Testis (tissue), 3 donors: ENCODE results near the gene RAPGEF5. TPM values are rescaled to one million over a fixed set of nuclear protein-coding genes. Genes with fewer than 3 reads are reported as not detected.
A peak's percentile ranks its signal among the peaks of the same experiment; 100 is the strongest.

Experiments
- DNase-seq: peaks from one replicate; pipeline ENCODE4 v3.0.0-alpha.2; 2019
- H3K27ac ChIP-seq, 2 donors: fragments of 200-600 bp; sonication (generic); one replicate each; pipeline ENCODE4 v1.5.1; 2019
- H3K27me3 ChIP-seq: fragments of 200-600 bp; sonication (generic); one replicate; pipeline ENCODE4 v1.5.1; 2019
- H3K36me3 ChIP-seq: fragments of 200-600 bp; sonication (generic); one replicate; pipeline ENCODE4 v1.5.1; 2017; ENCODE audit warnings: low read depth; ENCODE audit errors: missing control alignments
- H3K4me1 ChIP-seq: fragments of 200-600 bp; sonication (generic); one replicate; pipeline ENCODE4 v1.5.1; 2019
- H3K4me3 ChIP-seq, 2 donors: fragments of 200-600 bp; sonication (generic); one replicate each; pipeline ENCODE4 v1.5.1; 2017 to 2019
- H3K9me3 ChIP-seq: fragments of 200-600 bp; sonication (generic); one replicate; pipeline ENCODE4 v1.5.1; 2017
- CTCF ChIP-seq, 3 experiments: fragments of 450-650 bp in 2 of 3; fragments of 200-600 bp in 1 of 3; sonication (generic) in 1 of 3; IDR thresholded peaks; one replicate each; pipeline ENCODE4 v1.5.1; 2016 to 2019; ENCODE audit warnings: antibody characterized with exemption in 3 of 3, mild to moderate bottlenecking in 2 of 3, moderate library complexity in 1 of 3
- POLR2A ChIP-seq: fragments of 450-650 bp; IDR thresholded peaks from one replicate; pipeline ENCODE4 v1.6.1; 2017; ENCODE audit warnings: antibody characterized with exemption, mild to moderate bottlenecking, moderate library complexity
- WGBS, 2 donors: methylation state at CpG; one replicate each; pipeline ENCODE4 v1.1.5; 2018; 5-methylcytosine and 5-hydroxymethylcytosine counted together
- intact Hi-C: fragments of 100-400 bp; cut with DNase I; formaldehyde crosslinking; loops from one replicate; pipeline ENCODE4 v1.15.1; 2023; ENCODE audit warnings: low total_unique reads
- polyA plus RNA-seq: library from polyadenylated mRNA; stranded (reverse); fragments of 350-450 nt; fragmentation: Illumina TruSeq; extraction: RNeasy Lipid Tissue Mini Kit (QIAGEN cat#74804); gene quantifications from one replicate; pipeline ENCODE4 v1.2.3, GENCODE V29; 2014; ENCODE audit warnings: low read depth, low replicate concordance; ENCODE audit not compliant: insufficient read depth
- total RNA-seq, 2 donors: library from RNA; depleted of rRNA; stranded (reverse); fragments of >200 nt; gene quantifications; one replicate each; pipeline ENCODE4 v1.2.3, GENCODE V29; 2016

RAPGEF5 gene
- total and polyA plus RNA-seq, 3 donors from 2014 or later: 16.8 to 67.5 (median 63.8) TPM

GRCh38 chr7:22302951-22303423 lies 54.0 kb downstream of the RAPGEF5 start:
- H3K9me3 ChIP-seq: no peaks in the 10 kb centered on the region
- no peak for DNase-seq
- intact Hi-C loops: no loop called here
- WGBS, 2 donors: 35 to 43% methylated on average over 1 of the region's 1 CpG
- H3K36me3 ChIP-seq: no peaks in the 10 kb centered on the region
- H3K27me3 ChIP-seq: no peaks in the 10 kb centered on the region
- TF ChIP-seq POLR2A: no peak
- TF ChIP-seq CTCF (IDR thresholded peaks at IDR 0.05): no peak
- peaks cover 20% of the 10 kb centered on the region for H3K4me1 ChIP-seq
- peak overlapping the region; percentile 58 to 79 for H3K27ac ChIP-seq
- no peak overlapping the region for H3K4me3 ChIP-seq

- Histone ChIP-seq H3K4me1 (peaks cover 20% of the 10 kb centered on the region), H3K9me3 (no peaks in the 10 kb centered on the region), H3K27me3 (no peaks in the 10 kb centered on the region), H3K36me3 (no peaks in the 10 kb centered on the region), H3K27ac (peak overlapping the region; percentile 58 to 79), H3K4me3 (no peak overlapping the region)
- 56 to 63% methylated on average over 2 of the region's 2 CpGs for WGBS, 2 donors
- TF ChIP-seq POLR2A (no peak), CTCF (IDR thresholded peaks at IDR 0.05) (no peak)
- intact Hi-C loops: no loop called here
- no peak for DNase-seq
These were observed 54.8 kb downstream of the RAPGEF5 start for GRCh38 chr7:22302193-22302592.

- Histone ChIP-seq H3K4me3 (no peak overlapping the region), H3K9me3 (no peaks in the 10 kb centered on the region), H3K27ac (peak overlapping the region; percentile 58 to 79), H3K4me1 (peaks cover 20% of the 10 kb centered on the region), H3K36me3 (no peaks in the 10 kb centered on the region), H3K27me3 (no peaks in the 10 kb centered on the region)
- no peak for TF ChIP-seq CTCF (IDR thresholded peaks at IDR 0.05)
- no peak for TF ChIP-seq POLR2A
- intact Hi-C loops: no loop called here
- no peak for DNase-seq
- WGBS, 2 donors: 72 to 79% methylated on average over 6 of the region's 6 CpGs
These were observed 55.2 kb downstream of the RAPGEF5 start for GRCh38 chr7:22301790-22302189.

- no peak overlapping the region for H3K4me3 ChIP-seq
- no peak for TF ChIP-seq POLR2A
- no peak for TF ChIP-seq CTCF (IDR thresholded peaks at IDR 0.05)
- no peaks in the 10 kb centered on the region for H3K27me3 ChIP-seq
- 87 to 92% methylated on average over 4 of the region's 4 CpGs for WGBS, 2 donors
- intact Hi-C loops: no loop called here
- no peak for DNase-seq
- no peaks in the 10 kb centered on the region for H3K36me3 ChIP-seq
- peak overlapping the region in 1 of 2 donors; percentile 5 for H3K27ac ChIP-seq
- peaks cover 24% of the 10 kb centered on the region for H3K4me1 ChIP-seq
- H3K9me3 ChIP-seq: no peaks in the 10 kb centered on the region
These were observed 56.1 kb downstream of the RAPGEF5 start for GRCh38 chr7:22300839-22301238.

- no peak for DNase-seq
- Histone ChIP-seq H3K27me3 (no peaks in the 10 kb centered on the region), H3K4me3 (no peak overlapping the region), H3K36me3 (no peaks in the 10 kb centered on the region), H3K27ac (no peak overlapping the region), H3K4me1 (peaks cover 5% of the 10 kb centered on the region), H3K9me3 (no peaks in the 10 kb centered on the region)
- intact Hi-C loops: no loop called here
- TF ChIP-seq POLR2A (no peak), CTCF (IDR thresholded peaks at IDR 0.05) (peak in 2 of 3 experiments; percentile 11 to 13)
These were observed 60.0 kb downstream of the RAPGEF5 start for GRCh38 chr7:22296916-22297315.
